GM19324 (cell line): ENCODE data around the gene CHFR.
"Not testable (repeated sequence)": the region's sequence is repeated elsewhere in the genome, so short reads cannot be mapped to it uniquely, and the experiment has no call there.

Experiments used
- ATAC-seq: cut with Tn5 transposase; IDR thresholded peaks from one replicate; pipeline ENCODE4 v1.9.1; 2021; ENCODE audit warnings: mild to moderate bottlenecking, moderate library complexity; ENCODE audit not compliant: unreplicated experiment, low FRiP score

Gene CHFR

DNA sequence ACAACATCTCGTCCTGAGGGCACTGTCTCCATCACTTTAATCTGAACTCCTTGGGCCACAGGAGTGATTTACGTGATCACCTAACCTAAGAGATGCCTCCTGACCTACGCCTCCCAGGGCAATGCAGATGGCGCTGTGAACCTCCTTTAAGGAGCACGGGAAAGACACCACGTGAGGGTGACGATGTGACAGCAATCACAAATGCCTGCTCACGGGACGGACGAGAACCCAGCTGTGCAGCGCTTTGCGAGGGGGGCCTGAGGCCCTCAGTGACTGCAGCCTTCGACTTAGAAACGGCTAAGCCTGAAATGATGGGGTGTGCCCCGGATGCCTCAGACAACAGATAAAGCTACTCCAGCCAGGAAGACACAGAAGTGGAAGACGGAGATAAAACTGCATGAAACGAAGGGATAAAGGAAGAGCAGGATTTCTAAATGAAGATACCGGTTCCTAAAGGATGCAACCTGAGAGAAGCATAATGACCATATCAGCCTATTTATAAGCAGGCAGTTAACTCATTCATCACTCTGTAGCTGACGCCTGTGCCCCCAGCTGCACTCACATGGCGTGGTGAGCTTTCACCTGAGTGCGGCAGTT lies 44.9 kb downstream of the CHFR start:
- no peak for ATAC-seq

DNA sequence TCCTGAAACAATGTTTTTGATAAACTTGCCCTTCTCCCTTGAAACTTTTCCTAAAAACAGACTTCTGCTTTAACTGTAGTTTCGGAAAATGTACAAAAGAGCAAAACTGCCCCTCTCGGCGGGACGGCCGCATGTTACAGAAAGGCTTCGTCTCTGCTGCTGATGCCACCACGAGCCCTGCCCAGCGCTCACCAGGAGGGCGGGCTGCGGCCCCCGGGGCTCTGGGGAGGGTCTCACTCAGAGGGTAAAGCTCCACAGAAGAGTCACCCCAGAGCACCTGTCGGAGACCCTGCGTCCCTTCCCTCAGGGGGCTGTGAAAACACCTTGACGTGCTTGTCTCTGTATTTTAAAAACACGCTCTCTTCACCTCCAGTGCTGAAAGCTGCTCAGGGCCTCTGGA lies 46.3 kb downstream of the CHFR start:
- ATAC-seq, result no peak

DNA sequence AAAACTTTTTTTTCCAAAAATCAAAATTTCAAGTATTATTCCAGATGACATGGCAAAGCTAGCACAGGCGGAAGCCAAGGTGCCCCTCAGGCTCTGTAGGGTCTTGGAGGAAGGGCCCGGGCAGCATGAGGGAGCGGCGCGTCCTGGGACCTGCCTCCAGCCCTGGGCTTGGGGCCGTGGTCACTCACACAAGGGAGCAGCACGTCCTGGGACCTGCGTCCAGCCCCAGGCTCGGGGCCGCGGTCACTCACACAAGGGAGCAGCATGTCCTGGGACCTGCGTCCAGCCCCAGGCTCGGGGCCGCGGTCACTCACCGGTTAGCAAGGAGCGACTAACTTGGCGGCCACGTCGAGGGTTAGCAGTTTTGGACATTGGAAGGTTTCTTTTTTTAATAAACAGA lies 46.9 kb downstream of the CHFR start:
- no peak for ATAC-seq

DNA sequence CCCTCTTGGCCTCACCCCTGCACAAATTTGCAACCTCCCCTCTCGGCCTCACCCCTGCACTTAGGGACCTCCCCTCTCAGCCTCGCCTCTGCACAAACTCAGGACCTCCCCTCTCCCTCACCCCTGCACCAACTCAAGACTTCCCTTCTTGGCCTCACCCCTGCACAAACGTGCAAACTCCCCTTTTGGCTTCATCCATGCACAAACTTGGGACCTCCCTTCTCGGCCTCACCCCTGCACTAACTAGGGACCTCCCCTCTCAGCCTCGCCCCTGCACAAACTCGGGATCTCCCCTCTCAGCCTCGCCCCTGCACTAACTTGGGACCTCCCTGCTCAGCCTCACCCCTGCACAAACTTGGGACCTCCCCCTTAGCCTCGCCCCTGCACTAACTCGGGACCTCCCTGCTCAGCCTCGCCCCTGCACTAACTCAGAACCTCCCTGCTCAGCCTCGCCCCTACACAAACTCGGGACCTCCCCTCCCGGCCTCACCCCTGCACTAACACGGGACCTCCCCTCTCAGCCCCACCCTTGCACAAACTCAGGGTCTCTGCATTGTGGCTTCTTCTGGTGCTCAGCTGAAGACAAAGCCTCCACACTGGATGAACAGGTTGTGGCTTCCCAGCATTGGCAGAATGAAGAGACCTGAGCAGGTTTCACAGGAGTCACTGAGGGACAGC lies 47.7 kb downstream of the CHFR start:
- no peak for ATAC-seq

DNA sequence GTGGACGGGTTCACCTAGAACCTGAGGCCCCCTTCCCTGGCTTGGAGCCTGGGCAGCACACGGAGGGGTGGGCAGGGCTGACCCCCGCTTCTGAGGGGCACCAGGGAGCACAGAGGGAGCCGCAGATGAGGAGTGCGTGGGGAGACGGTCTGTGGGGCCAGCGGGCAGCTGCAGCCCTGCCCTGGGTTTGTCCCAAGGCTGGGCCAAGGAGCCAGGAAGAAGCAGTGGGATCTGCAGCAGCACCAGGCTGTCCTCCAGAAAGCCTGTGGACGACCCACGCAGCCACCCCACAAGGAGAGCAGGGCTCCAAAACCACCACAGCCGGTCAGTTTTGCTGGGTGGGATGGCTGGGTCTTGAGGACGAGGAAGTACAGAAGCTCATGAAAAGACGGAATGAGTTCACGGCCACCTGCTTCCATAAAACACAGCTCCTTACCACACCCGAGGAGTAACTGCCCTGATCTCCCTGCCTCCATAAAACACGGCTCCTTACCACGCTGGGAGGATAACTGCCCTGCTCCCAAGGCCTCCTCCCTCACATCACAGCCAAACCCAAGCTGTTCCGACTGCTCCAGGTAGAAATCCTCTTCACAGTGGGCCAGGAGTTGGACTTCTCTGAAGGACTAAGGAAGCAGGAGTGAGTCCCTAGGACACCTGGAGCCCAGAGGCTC lies 48.9 kb downstream of the CHFR start:
- ATAC-seq, result no peak

DNA sequence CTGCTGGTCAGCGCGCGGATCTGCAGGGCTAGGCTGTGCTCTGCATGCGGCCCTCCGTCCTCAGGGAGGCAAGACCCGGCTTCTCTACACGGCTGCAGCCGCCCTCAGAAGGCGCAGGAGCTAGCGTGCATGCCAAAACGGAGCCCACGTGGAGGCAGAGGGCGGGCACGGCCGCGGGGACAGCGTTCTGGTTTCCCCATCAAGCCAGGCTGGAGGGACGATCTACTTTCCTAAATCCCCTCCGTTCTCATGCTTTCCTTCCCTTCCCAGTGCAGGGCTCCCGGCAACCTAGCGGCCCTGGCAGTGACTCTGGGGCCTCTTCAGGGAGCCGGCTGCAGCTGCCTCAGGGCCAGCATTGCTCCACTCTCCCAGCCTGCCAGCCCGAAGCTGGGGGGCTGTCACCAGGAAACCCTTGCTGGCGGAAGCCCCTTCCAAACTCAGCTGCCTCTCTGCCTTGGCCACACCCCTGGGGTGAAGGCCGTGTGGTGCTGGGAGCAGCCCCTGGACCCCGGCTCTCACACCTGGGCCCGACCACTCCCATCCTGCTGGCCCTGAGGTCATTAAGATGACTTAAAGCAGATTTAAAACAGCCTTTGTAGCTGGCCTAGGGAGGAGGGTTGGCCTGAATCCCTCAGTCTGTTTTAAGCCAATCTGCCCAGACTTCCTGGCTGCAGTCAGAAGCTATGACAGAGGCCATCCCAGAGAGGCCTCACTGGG lies 49.6 kb downstream of the CHFR start:
- ATAC-seq, result no peak

DNA sequence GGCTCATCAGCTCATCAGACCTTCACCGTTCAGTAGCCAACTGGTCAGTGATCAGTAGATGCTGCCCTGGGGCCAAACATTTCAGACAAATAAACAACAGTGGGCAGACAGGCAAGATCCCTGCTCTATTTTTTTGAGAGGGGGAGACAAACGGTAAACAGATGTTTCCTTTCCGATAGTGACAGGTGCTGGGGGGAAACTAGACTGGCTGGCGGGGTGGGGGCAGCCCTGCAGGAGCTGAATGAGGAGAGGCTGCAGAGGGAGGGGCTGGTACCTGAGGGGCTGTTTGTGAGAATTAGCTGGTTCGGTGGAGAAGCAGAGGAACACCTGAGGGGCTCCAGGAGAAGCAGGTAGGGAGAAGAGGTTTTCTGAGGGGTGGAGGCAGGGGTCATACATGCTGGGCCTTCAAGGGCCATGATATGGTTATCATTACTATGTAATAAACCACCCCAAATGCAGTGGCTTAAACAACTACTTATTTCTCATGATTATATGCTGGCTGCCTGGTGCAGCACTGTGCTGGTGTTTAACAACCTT lies 50.5 kb downstream of the CHFR start:
- ATAC-seq, result peak; percentile 67

DNA sequence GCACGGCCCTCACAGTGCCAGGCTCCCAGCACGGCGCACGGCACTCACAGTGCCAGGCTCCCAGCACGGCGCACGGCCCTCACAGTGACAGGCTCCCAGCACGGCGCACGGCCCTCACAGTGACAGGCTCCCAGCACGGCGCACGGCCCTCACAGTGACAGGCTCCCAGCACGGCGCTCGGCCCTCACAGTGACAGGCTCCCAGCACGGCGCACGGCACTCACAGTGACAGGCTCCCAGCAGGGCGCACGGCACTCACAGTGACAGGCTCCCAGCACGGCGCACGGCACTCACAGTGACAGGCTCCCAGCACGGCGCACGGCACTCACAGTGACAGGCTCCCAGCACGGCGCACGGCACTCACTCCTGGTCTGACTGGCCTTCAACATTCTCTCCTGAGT lies 51.2 kb downstream of the CHFR start:
- not testable (repeated sequence) for ATAC-seq

DNA sequence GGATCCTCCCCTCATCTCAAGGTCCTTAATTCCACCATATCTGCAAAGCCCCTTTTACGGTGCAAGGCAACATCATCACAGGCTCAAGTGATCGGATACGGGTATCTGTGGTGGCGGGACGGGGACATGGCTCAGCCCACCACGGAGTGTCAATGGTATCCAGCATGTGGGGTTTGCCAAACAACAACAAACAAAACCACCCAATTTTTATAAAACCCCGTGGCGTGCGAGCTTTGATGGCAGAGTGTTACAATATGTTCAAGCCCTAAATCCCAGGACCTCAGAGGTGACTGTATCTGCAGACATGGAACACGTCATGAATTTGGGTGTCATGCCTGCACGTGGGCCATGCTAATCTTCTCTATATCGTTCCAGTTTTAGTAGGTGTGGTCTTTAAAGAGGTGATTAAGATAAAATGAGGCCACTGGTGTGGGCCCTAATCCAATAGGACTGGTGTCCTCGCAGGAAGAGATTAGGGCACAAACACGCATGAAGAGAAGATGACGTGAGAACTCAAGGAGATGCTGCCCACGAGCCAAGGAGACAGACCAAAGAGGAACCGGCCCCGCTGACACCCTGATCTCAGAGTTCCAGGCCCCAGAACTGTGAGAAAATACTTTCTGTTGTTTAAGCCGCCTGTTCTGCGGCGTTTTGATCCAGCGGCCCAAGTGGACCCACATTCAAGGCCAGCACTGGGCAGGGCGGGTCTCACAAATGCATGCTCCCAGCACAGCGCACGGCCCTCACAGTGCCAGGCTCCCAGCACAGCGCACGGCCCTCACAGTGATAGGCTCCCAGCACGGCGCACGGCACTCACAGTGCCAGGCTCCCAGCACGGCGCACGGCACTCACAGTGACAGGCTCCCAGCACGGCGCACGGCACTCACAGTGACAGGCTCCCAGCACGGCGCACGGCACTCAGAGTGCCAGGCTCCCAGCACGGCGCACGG lies 52.1 kb downstream of the CHFR start:
- ATAC-seq, result no peak

DNA sequence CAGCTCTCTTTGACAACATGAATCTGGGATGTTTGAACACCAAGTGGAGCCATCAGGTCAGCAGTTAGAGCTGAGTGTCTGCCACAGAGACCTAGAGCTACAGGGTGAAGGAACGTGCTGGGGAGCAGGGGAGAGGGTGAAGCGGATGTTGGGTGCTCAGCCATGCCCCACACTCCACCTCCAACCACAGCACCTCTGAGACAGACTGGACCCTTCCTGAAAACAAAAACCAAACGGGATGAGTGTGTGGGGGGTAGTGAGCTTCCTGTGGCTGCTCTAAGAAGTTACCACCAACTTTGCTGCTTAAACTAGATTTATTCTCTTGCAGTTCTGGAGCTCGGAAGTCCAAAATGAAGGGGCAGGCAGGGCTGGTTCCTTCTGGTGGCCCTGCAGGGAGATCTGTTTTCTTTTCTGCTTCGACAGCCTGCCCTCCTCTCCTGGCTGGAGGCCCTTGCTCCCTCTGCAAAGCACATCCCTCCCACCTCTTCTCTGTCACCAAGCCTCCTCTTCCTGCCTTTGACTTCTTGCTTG lies 53.2 kb downstream of the CHFR start:
- ATAC-seq, result no peak

DNA sequence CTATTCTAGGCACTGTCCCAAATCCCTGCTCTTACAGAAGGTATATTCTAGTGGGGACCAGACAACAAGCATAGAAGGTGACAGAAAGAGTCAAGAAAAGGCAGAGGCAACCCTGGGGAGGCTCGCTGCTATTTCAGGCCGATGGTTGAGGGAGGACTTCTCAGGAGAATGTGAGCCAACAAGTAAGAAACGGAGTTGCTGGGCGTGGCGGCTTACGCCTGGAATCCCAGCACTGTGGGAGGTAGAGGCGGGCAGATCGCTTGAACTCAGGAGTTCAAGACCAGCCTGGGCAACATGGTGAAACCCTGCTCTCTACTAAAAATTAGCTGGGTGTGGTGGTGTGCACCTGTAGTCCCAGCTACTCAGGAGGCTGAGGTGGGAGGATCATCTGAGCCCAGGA lies 54.1 kb downstream of the CHFR start:
- no peak for ATAC-seq

DNA sequence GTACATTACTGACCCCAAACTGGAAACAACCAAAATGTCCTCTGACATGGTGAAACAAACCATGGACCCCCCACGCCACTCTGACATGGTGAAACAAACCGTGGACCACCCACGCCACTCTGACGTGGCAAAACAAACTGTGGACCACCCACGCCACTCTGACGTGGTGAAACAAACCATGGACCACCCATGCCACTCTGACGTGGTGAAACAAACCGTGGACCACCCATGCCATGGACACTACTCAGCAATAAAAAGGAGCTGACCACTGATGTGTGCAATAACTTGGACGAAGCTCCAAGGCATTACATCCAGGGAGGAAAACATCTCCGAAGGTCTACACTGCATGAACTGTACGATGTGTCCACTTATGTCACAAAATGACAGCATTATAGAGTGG lies 55.6 kb downstream of the CHFR start:
- no peak for ATAC-seq

DNA sequence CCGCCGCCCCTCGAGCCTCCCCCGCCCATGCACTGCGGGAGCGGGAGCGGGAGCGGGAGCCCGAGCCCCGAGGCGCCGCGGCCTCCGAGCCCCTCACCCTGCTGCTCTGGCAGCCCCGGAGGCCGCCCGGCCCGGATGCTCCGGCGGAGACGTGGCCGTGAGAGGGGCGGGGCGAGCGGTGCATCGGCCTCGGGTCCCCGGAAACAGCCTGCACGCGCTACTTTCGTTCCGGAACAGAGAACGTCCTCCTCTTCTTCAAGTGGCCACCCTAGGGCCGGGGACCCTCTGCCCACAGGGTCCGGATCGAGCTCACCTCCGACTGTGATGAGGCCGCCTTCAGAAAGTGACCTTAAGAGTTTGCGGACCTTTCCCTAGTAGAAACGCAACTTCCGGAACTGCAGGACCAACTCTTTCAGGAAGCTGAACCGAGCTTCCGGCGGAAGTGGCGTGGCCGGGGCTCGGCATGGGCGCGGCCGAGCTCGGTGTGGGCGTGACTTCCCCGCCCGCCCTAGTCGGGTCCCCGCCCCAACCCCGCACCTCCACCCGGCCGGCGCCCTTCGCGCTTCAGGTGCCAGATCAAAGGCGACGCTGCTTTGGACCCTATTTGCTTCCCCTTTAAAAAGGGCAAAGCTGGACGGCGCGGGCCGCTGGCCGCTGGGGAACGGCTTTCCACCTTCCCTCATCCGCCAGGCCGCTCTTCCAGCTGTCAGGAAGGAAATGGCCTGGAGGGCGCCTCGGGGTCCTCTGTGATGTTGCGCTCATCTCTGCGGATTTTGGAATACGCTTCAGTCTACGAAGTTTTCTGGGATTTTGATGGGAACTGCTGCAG lies 58.5 kb downstream of the CHFR start, which contains the start of gene GOLGA3:
Gene GOLGA3 (minus strand): TSS at position 164 of the 829 bp plus-strand sequence. CDS start 6,741 bp downstream, outside the sequence.
- ATAC-seq, result peak; percentile 92

DNA sequence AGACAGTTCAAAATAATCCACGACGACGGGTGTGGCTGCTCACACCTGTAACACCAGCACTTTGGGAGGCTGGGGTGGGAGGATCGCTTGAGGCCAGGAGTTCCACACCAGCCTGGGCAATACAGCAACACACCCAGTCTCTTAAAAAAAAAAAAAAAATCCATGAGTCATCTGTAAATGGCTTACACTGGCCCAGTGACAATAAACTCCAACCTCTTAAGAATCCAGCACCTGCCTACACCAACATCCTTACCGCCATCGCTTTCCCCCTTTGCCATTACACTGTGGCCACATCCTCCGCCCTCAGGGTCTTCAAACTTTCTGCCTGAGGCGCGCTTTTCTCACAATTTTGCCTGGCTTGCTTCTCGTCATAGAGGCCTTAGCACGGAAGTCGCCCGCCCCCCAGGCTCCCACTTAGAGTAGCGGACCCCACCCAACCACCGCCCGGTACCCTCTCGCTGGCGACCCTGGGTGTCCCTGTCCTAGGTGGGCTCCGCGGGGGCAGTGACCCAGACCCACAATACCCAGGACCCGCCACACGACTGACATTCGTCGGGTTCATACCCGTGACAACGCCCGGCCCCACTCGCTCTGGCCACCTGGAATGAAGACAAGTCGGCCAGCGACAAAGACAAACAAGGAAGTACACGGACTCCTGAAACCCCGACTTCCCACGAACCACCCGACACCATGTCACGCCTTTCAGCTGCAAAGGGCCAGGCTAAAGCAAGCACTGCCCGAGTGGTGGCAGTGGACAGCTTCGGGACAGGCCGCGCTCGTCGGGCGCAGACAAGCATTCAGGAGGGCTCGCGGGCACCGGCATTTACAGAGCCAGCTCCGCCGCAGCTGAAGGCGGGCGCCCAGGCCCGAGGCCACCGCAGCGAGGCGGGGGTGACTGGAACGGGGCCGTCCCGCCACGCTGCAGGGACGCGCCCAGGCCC lies 59.4 kb downstream of the CHFR start:
- ATAC-seq, result peak; percentile 16

DNA sequence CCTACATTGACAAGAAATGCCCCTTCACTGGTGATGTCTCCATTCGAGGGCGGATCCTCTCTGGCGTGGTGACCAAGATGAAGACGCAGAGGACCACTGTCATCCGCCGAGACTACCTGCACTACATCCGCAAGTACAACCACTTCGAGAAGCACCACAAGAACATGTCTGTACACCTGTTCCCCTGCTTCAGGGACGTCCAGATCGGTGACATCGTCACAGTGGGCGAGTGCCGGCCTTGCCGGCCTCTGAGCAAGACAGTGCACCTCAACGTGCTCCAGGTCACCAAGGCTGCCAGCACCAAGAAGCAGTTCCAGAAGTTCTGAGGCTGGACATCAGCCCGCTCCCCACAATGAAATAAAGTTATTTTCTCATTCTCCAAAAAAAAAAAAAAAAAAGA lies 61.5 kb downstream of the CHFR start:
- no peak for ATAC-seq

DNA sequence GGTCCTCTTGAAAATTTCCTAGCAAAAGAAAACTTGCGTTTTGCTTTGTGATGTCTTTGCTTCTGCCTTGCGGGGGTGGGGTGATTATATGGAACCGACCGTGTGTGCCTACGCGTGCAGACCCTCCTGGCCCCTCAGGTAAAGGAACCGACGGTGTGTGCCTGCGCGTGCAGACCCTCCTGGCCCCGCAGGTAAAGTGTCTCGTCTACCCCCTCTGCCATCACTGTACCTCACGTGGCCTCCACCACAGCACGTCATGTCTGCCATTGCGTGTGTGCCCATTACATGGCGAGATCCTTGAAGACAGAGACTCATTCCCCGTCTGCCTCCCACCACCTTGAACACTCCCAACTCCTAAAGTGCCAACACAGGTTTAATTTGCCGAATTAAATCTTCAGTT lies 62.3 kb downstream of the CHFR start:
- ATAC-seq, result no peak

DNA sequence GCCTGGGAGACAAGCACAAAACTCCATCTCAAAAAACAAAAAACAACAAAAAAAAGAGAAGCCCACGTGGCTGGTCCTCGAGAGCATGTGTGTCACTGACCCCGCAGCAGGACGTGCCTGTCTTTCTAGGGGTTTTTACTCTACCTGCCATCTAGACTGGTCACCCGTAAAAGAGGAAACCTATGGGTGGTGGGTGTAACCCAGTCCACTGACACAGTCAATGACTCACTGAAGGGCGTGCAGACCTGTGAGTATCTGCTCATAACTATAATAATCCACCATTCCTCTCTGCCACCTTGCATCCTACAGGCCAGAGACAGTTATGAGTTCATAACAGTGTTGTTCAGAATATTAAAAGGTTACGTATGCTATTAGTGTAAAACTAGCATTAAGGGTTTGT lies 63.4 kb downstream of the CHFR start:
- ATAC-seq, result no peak

DNA sequence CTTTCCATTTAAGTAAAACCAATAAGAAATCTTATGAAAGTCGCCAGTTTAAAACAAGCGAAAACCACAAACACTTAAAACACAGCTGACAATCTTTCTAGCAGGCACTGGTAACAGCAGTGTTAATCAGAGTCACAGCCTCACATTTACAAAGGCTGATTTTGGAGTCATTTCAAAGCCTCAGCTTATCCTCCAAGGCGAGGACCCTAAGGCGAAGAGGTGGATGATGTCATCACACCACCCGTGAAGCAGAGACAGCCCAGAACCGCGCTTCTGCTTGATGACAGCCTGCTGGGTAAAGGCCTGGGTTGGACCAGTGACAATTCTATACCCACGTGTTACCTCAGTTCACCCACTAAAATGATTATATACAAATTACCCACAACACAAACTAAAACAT lies 68.8 kb downstream of the CHFR start:
- ATAC-seq, result no peak
